GM23338 (cell line): ENCODE results near the gene LRRC63. TPM values are rescaled to one million over a fixed set of nuclear protein-coding genes. Genes with fewer than 3 reads are reported as not detected.
A peak's percentile ranks its signal among the peaks of the same experiment; 100 is the strongest.

Source experiments
- ATAC-seq: fragments of 200-7000 bp; cut with Tn5 transposase; 3 replicates; pipeline ENCODE4 v1.9.1; 2020
- DNase-seq: peaks from one replicate; pipeline ENCODE4 v3.0.0-alpha.2; 2015; ENCODE audit warnings: low spot score
- H2AFZ ChIP-seq: fragments of 200-600 bp; sonication (generic); 2 replicates; pipeline ENCODE4 v1.8.0; 2016; ENCODE audit warnings: antibody characterized with exemption, mild to moderate bottlenecking, moderate library complexity
- H3F3A ChIP-seq: fragments of 200-600 bp; sonication (generic); replicated peaks from 2 replicates; pipeline ENCODE4 v1.8.0; 2017; ENCODE audit warnings: antibody characterized with exemption, mixed run types, low read depth
- H3K27ac ChIP-seq: fragments of 200-600 bp; sonication (generic); 2 replicates; pipeline ENCODE4 v1.6.1; 2016; ENCODE audit warnings: low read depth
- H3K27me3 ChIP-seq: fragments of 200-600 bp; sonication (generic); 2 replicates; pipeline ENCODE4 v1.8.0; 2016; ENCODE audit warnings: mild to moderate bottlenecking, mixed run types, moderate library complexity; ENCODE audit not compliant: insufficient read depth
- H3K36me3 ChIP-seq: fragments of 200-600 bp; sonication (generic); 2 replicates; pipeline ENCODE4 v1.8.0; 2016; ENCODE audit warnings: mild to moderate bottlenecking; ENCODE audit not compliant: insufficient read depth
- H3K4me1 ChIP-seq: fragments of 200-600 bp; sonication (generic); 2 replicates; pipeline ENCODE4 v1.8.0; 2016; ENCODE audit warnings: mild to moderate bottlenecking, moderate library complexity; ENCODE audit not compliant: insufficient read depth
- H3K4me2 ChIP-seq: fragments of 200-600 bp; sonication (generic); 2 replicates; pipeline ENCODE4 v1.7.1; 2017; ENCODE audit warnings: mixed run types
- H3K4me3 ChIP-seq: fragments of 200-600 bp; sonication (generic); 2 replicates; pipeline ENCODE4 v1.6.1; 2016; ENCODE audit warnings: mixed run types
- H3K79me2 ChIP-seq: fragments of 200-600 bp; sonication (generic); replicated peaks from 2 replicates; pipeline ENCODE4 v1.8.0; 2017; ENCODE audit warnings: mild to moderate bottlenecking; ENCODE audit not compliant: insufficient read depth
- H3K9me2 ChIP-seq: fragments of 200-600 bp; sonication (generic); 2 replicates; pipeline ENCODE4 v1.8.0; 2017; ENCODE audit not compliant: insufficient read depth
- H4K20me1 ChIP-seq: fragments of 200-600 bp; sonication (generic); replicated peaks from 2 replicates; pipeline ENCODE4 v1.8.0; 2017; ENCODE audit warnings: mild to moderate bottlenecking; ENCODE audit not compliant: insufficient read depth
- H3K27ac Mint-ChIP-seq: 2 replicates; pipeline ENCODE4 v1.8.0; 2020; ENCODE audit warnings: inconsistent platforms, mild to moderate bottlenecking, moderate library complexity, mixed read lengths
- H3K27me3 Mint-ChIP-seq: 3 replicates; pipeline ENCODE4 v1.8.0; 2022; ENCODE audit warnings: low read depth, mild to moderate bottlenecking, moderate library complexity, mixed read lengths, inconsistent platforms; ENCODE audit not compliant: insufficient read depth, poor library complexity
- H3K36me3 Mint-ChIP-seq: 3 replicates; pipeline ENCODE4 v1.8.0; 2021; ENCODE audit warnings: low read depth, mild to moderate bottlenecking, inconsistent platforms, moderate library complexity, mixed read lengths
- H3K4me1 Mint-ChIP-seq: 3 replicates; pipeline ENCODE4 v1.8.0; 2020; ENCODE audit warnings: mild to moderate bottlenecking, inconsistent platforms, mixed read lengths
- H3K4me3 Mint-ChIP-seq: 3 replicates; pipeline ENCODE4 v1.8.0; 2021; ENCODE audit warnings: moderate library complexity, mild to moderate bottlenecking, inconsistent platforms, mixed read lengths
- H3K9me3 Mint-ChIP-seq: 3 replicates; pipeline ENCODE4 v1.8.0; 2020; ENCODE audit warnings: moderate library complexity, mild to moderate bottlenecking, inconsistent platforms, mixed read lengths
- CREB1 ChIP-seq: fragments of 250-450 bp; sonication (Bioruptor Pico); IDR thresholded peaks from 2 replicates; pipeline ENCODE4 v1.5.0; 2020; ENCODE audit warnings: low read depth, mild to moderate bottlenecking, moderate library complexity
- EZH2 ChIP-seq: fragments of 200-600 bp; sonication (generic); IDR thresholded peaks from one replicate; pipeline ENCODE4 v1.8.0; 2017; ENCODE audit warnings: antibody characterized with exemption, mild to moderate bottlenecking, low read depth; ENCODE audit not compliant: unreplicated experiment
- EZH2phosphoT487 ChIP-seq: fragments of 200-600 bp; sonication (generic); IDR thresholded peaks from one replicate; pipeline ENCODE4 v1.8.1; 2018; ENCODE audit warnings: antibody characterized with exemption; ENCODE audit not compliant: unreplicated experiment
- JUNB ChIP-seq: IDR thresholded peaks from one replicate; pipeline ENCODE4 v1.6.1; 2016; ENCODE audit warnings: antibody characterized with exemption; ENCODE audit not compliant: unreplicated experiment
- NANOG ChIP-seq: IDR thresholded peaks from 2 replicates; pipeline ENCODE4 v1.6.1; 2016; ENCODE audit warnings: antibody characterized with exemption, borderline replicate concordance
- POLR2AphosphoS5 ChIP-seq: IDR thresholded peaks from 2 replicates; pipeline ENCODE4 v1.6.1; 2016; ENCODE audit warnings: antibody characterized with exemption, low read depth
- STAT1 ChIP-seq: IDR thresholded peaks from one replicate; pipeline ENCODE4 v1.6.1; 2016; ENCODE audit warnings: antibody characterized with exemption; ENCODE audit not compliant: unreplicated experiment
- ZNF114 ChIP-seq: fragments of 250-450 bp; sonication (Bioruptor Pico); IDR thresholded peaks from 2 replicates; pipeline ENCODE4 v1.5.0; 2020; ENCODE audit warnings: mild to moderate bottlenecking, moderate library complexity
- ZNF331 ChIP-seq: fragments of 250-450 bp; sonication (Bioruptor Pico); IDR thresholded peaks from 2 replicates; pipeline ENCODE4 v1.5.0; 2020; ENCODE audit warnings: low read depth, mild to moderate bottlenecking, moderate library complexity
- polyA plus RNA-seq: library from polyadenylated mRNA; unstranded; fragments of >200 nt; fragmentation: Nextera tagmentation; extraction: Ambion mirVana; gene quantifications from 2 replicates; pipeline ENCODE4 v1.2.1, GENCODE V29; 2016
- total RNA-seq: library from RNA; depleted of rRNA; stranded (reverse); fragments of >200 nt; shearing (Covaris generic); gene quantifications from 2 replicates; pipeline ENCODE4 v1.2.3, GENCODE V29; 2014
- TF ChIP-seq, protein P1 (sequence below), 2 experiments: fragments of 200-600 bp in 1 of 2; sonication (generic) in 1 of 2; conservative IDR thresholded peaks; 2 replicates each; pipeline versions ENCODE4 v1.5.1 to v1.6.1; 2016 to 2017; ENCODE audit warnings: antibody characterized with exemption in 2 of 2, low read depth in 2 of 2, mild to moderate bottlenecking in 2 of 2, moderate library complexity in 1 of 2
- TF ChIP-seq, protein P2 (sequence below): fragments of 250-450 bp; sonication (Bioruptor Pico); IDR thresholded peaks from 2 replicates; pipeline ENCODE4 v1.5.0; 2020; ENCODE audit warnings: mild to moderate bottlenecking, moderate library complexity
- TF ChIP-seq, protein P3 (sequence below): IDR thresholded peaks from 2 replicates; pipeline ENCODE4 v1.6.1; 2016; ENCODE audit warnings: antibody characterized with exemption
- TF ChIP-seq, protein P4 (sequence below): IDR thresholded peaks from one replicate; pipeline ENCODE4 v1.6.1; 2018; ENCODE audit warnings: antibody characterized with exemption; ENCODE audit not compliant: unreplicated experiment

Gene LRRC63
- total and polyA plus RNA-seq, 2 experiments from 2014 or later: not detected

DNA sequence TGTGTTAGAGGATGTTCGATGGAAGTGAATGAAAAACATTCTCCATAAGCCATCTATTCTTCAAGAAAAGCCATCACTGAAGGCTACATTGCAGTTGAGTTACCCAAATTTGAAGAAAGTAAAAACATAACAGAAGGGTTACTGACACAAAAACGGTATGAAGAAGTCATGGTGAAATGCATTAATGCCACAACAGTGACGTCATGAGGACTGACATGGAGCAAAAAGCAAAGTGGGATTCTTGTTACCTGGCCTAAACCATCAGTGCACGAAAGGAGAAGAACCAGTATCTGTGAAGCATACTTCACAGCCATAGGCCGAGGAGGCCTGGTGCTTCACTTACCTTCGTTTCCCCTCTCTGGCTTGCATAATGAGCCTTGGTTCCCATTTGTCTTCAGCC, 58.7 kb downstream of the LRRC63 start:
- no peak for TF ChIP-seq POLR2AphosphoS5
- no peak for TF ChIP-seq JUNB
- TF ChIP-seq, protein P1, sequence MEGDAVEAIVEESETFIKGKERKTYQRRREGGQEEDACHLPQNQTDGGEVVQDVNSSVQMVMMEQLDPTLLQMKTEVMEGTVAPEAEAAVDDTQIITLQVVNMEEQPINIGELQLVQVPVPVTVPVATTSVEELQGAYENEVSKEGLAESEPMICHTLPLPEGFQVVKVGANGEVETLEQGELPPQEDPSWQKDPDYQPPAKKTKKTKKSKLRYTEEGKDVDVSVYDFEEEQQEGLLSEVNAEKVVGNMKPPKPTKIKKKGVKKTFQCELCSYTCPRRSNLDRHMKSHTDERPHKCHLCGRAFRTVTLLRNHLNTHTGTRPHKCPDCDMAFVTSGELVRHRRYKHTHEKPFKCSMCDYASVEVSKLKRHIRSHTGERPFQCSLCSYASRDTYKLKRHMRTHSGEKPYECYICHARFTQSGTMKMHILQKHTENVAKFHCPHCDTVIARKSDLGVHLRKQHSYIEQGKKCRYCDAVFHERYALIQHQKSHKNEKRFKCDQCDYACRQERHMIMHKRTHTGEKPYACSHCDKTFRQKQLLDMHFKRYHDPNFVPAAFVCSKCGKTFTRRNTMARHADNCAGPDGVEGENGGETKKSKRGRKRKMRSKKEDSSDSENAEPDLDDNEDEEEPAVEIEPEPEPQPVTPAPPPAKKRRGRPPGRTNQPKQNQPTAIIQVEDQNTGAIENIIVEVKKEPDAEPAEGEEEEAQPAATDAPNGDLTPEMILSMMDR (conservative IDR thresholded peaks at IDR 0.05; ENCODE audit: low read depth in 2 of 2): no peak
- TF ChIP-seq ZNF331: no peak
- TF ChIP-seq STAT1: no peak
- TF ChIP-seq, protein P2, sequence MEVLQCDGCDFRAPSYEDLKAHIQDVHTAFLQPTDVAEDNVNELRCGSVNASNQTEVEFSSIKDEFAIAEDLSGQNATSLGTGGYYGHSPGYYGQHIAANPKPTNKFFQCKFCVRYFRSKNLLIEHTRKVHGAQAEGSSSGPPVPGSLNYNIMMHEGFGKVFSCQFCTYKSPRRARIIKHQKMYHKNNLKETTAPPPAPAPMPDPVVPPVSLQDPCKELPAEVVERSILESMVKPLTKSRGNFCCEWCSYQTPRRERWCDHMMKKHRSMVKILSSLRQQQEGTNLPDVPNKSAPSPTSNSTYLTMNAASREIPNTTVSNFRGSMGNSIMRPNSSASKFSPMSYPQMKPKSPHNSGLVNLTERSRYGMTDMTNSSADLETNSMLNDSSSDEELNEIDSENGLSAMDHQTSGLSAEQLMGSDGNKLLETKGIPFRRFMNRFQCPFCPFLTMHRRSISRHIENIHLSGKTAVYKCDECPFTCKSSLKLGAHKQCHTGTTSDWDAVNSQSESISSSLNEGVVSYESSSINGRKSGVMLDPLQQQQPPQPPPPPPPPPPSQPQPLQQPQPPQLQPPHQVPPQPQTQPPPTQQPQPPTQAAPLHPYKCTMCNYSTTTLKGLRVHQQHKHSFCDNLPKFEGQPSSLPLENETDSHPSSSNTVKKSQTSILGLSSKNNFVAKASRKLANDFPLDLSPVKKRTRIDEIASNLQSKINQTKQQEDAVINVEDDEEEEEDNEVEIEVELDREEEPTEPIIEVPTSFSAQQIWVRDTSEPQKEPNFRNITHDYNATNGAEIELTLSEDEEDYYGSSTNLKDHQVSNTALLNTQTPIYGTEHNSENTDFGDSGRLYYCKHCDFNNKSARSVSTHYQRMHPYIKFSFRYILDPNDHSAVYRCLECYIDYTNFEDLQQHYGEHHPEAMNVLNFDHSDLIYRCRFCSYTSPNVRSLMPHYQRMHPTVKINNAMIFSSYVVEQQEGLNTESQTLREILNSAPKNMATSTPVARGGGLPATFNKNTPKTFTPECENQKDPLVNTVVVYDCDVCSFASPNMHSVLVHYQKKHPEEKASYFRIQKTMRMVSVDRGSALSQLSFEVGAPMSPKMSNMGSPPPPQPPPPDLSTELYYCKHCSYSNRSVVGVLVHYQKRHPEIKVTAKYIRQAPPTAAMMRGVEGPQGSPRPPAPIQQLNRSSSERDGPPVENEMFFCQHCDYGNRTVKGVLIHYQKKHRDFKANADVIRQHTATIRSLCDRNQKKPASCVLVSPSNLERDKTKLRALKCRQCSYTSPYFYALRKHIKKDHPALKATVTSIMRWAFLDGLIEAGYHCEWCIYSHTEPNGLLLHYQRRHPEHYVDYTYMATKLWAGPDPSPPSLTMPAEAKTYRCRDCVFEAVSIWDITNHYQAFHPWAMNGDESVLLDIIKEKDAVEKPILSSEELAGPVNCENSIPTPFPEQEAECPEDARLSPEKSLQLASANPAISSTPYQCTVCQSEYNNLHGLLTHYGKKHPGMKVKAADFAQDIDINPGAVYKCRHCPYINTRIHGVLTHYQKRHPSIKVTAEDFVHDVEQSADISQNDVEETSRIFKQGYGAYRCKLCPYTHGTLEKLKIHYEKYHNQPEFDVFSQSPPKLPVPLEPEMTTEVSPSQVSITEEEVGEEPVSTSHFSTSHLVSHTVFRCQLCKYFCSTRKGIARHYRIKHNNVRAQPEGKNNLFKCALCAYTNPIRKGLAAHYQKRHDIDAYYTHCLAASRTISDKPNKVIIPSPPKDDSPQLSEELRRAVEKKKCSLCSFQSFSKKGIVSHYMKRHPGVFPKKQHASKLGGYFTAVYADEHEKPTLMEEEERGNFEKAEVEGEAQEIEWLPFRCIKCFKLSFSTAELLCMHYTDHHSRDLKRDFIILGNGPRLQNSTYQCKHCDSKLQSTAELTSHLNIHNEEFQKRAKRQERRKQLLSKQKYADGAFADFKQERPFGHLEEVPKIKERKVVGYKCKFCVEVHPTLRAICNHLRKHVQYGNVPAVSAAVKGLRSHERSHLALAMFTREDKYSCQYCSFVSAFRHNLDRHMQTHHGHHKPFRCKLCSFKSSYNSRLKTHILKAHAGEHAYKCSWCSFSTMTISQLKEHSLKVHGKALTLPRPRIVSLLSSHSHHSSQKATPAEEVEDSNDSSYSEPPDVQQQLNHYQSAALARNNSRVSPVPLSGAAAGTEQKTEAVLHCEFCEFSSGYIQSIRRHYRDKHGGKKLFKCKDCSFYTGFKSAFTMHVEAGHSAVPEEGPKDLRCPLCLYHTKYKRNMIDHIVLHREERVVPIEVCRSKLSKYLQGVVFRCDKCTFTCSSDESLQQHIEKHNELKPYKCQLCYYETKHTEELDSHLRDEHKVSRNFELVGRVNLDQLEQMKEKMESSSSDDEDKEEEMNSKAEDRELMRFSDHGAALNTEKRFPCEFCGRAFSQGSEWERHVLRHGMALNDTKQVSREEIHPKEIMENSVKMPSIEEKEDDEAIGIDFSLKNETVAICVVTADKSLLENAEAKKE (CRISPR knock-in tag): no peak
- TF ChIP-seq, protein P3, sequence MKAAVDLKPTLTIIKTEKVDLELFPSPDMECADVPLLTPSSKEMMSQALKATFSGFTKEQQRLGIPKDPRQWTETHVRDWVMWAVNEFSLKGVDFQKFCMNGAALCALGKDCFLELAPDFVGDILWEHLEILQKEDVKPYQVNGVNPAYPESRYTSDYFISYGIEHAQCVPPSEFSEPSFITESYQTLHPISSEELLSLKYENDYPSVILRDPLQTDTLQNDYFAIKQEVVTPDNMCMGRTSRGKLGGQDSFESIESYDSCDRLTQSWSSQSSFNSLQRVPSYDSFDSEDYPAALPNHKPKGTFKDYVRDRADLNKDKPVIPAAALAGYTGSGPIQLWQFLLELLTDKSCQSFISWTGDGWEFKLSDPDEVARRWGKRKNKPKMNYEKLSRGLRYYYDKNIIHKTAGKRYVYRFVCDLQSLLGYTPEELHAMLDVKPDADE: no peak
- TF ChIP-seq ZNF114 (CRISPR knock-in tag): no peak
- no peak for TF ChIP-seq EZH2
- no peak for TF ChIP-seq NANOG
- TF ChIP-seq EZH2phosphoT487: no peak
- TF ChIP-seq, protein P4, sequence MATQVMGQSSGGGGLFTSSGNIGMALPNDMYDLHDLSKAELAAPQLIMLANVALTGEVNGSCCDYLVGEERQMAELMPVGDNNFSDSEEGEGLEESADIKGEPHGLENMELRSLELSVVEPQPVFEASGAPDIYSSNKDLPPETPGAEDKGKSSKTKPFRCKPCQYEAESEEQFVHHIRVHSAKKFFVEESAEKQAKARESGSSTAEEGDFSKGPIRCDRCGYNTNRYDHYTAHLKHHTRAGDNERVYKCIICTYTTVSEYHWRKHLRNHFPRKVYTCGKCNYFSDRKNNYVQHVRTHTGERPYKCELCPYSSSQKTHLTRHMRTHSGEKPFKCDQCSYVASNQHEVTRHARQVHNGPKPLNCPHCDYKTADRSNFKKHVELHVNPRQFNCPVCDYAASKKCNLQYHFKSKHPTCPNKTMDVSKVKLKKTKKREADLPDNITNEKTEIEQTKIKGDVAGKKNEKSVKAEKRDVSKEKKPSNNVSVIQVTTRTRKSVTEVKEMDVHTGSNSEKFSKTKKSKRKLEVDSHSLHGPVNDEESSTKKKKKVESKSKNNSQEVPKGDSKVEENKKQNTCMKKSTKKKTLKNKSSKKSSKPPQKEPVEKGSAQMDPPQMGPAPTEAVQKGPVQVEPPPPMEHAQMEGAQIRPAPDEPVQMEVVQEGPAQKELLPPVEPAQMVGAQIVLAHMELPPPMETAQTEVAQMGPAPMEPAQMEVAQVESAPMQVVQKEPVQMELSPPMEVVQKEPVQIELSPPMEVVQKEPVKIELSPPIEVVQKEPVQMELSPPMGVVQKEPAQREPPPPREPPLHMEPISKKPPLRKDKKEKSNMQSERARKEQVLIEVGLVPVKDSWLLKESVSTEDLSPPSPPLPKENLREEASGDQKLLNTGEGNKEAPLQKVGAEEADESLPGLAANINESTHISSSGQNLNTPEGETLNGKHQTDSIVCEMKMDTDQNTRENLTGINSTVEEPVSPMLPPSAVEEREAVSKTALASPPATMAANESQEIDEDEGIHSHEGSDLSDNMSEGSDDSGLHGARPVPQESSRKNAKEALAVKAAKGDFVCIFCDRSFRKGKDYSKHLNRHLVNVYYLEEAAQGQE: no peak
- TF ChIP-seq CREB1: no peak

More for the DNA sequence above, 58.7 kb downstream of the LRRC63 start:
- Histone ChIP-seq H3K27me3 (no peaks in the 10 kb centered on the region), H3K4me3 (no peak overlapping the region), H4K20me1 (no peaks in the 10 kb centered on the region), H3K4me2 (no peak overlapping the region), H3K4me1 (peaks cover 7% of the 10 kb centered on the region; the same call in 1 of the 2 replicates), H3K27ac (no peak overlapping the region), H3K9me2 (no peaks in the 10 kb centered on the region), H3F3A (no peaks in the 10 kb centered on the region), H3K79me2 (no peaks in the 10 kb centered on the region), H2AFZ (peak overlapping the region; percentile 45; the same call in 1 of the 2 replicates), H3K36me3 (no peaks in the 10 kb centered on the region)
- no peaks in the 10 kb centered on the region for H3K27me3 Mint-ChIP-seq
- ATAC-seq: no peak
- H3K4me3 Mint-ChIP-seq: no peak overlapping the region
- H3K4me1 Mint-ChIP-seq: peaks cover 6% of the 10 kb centered on the region; the same call in 2 of the 3 replicates
- H3K36me3 Mint-ChIP-seq: no peaks in the 10 kb centered on the region
- no peak overlapping the region for H3K27ac Mint-ChIP-seq
- DNase-seq: no peak
- H3K9me3 Mint-ChIP-seq: no peaks in the 10 kb centered on the region
